GM21619 (cell line): ENCODE results near the gene LRRC4C.
A peak's percentile ranks its signal among the peaks of the same experiment; 100 is the strongest.
"Not testable (repeated sequence)": the region's sequence is repeated elsewhere in the genome, so short reads cannot be mapped to it uniquely, and the experiment has no call there.

Experiments used
- ATAC-seq: cut with Tn5 transposase; IDR thresholded peaks from one replicate; pipeline ENCODE4 v1.9.1; 2021; ENCODE audit not compliant: unreplicated experiment

Gene LRRC4C

DNA sequence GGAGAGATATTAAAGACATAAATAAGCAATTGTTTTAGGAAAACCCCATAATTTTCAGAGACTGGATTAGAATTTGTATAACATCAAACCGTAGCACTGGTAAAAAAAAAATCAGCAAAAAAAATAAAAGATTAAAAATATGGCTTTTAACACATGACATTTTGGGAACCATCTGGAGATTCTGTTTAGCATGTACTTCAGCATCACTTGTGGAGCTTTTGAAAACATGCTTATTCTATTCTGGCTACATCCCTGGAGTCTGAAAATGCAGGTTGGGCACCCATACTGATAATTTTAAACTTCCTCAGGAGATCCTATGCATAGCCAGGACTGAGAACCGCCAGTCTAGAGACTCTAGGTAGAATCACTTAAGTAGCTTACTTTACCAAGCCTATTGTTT, 1190.9 kb downstream of the LRRC4C start:
- no peak for ATAC-seq

DNA sequence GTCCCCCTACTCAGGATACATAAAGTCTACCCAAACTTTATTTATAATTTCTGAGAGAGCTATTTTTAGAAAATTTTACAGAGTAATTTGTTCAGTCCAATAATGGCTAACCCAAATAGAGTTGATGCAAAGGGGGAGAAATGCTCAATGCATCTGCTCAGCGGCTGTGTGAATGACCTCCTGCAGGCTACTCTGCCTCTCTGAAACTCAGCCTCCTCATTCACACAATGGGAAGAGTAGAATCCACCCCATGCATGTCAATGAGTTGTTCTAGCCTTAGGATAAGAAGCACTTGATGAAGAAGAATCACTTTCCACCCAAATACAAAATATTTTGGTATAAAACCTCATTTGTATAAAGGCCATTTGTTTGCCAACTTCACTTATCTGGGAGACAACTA, 1204.0 kb downstream of the LRRC4C start:
- no peak for ATAC-seq

DNA sequence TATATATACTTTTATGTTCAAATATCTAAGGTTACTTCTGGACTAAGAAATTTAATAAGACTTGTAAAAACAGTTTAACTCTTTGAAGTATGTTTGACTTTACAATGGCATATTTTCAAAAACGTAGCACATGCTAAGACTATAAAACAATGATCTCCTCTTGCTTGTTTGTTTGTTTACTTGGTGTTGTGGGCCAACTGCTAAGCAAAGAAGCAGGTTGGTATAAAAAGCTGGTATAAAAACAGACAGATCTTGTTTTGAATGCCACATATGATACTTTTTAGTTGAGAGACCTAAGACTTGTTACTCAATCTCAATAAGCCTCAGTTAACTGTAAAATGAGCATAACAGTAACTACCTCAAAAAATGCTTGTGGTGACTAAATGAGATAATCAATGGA, 1206.3 kb downstream of the LRRC4C start:
- no peak for ATAC-seq

DNA sequence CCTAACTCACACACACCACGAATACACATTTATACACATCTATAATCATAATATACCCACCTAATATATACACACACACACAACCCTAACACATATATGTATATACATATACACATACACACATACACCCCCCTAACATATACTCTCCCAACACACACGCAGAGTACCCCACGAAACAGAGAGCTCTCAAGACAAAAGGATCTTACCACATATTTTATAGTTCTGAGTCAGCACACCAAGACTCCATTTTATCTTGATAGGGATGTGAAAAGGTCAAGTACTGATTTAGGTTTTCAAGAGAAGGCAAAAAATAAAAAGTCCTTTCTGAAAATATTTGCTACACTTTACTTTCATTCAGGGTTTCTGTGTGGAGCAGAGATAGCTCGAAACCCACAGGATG, 1207.2 kb downstream of the LRRC4C start:
- ATAC-seq: no peak

DNA sequence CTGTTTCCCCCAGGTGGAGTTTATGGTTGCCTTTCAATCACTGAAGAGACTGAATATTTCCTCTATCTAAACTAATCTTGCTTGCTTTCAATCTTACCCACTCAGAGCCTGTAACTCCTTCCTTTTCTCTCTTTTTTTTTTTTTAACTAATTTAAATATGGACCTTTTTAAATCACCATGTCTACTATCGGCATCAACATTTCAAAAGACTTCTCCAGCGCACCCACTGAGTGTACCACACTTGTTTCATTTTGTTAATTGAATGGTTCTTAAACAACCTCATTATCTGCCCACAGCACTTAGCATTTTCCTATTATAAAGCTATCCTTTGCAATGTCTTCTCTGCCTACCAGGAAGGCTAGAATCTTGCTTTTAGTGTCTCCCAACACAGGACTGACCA, 1212.5 kb downstream of the LRRC4C start:
- no peak for ATAC-seq

DNA sequence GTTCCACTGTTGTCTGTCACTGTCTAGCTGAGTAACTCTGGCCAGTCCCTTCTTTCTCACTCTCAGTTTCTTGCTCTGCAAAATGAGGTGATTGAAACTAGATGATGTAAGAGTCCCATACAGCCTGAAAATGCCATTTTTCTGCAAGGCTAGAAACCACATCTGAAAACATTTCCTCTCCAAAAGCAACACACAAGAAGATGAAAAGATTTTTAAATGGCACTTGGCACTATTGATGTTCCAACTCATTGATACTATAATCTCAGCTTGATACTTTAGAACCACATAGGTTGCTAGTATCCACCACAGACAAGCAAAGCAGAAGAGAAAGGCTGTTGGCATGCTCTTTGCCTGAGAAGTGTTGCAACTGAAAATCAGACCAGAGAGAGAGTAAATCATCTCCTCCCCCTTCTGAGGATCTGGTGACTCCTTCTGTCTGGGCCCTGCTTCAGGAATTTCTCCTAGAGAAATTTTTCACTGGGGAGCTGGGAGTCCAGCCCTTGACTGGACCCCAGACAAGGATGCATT, 1217.9 kb downstream of the LRRC4C start:
- peak; percentile 99 for ATAC-seq

DNA sequence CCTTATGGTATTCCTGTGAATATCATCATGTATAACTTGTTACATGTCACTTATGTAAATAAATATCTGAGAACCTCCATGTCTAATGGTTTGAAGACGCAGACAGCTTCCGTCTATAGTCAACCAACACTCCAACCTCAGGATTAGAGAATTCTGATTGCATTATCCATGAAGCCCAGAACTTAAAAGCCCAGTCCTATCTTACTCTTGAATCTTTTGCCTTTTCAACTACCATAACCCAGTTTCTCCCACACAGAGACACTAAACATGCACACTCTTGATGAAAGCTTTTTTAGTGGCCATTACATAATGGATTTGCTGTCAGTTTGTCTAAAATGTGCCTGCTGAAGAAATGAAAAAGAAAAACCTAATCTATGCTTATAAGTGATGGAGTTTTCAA, 1219.2 kb downstream of the LRRC4C start:
- ATAC-seq: no peak

DNA sequence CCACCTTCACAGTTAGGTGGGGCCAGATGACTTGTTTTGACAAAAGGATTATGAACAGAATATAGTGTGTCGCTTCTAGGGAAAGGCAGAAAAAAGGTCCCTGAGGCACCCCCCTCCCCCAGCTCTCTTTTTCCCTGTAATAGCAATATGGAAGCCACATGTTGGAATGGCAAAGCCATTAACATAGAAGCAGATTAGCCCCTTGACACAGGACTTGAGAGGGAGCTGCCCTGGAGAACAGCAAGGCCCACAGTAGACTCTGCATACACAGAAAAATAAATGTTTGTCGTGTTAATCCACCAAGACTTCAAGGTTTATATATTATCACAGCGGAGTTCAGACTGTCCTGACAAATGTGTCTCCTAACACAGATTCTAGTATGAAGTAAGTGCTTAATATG, 1222.9 kb downstream of the LRRC4C start:
- no peak for ATAC-seq

DNA sequence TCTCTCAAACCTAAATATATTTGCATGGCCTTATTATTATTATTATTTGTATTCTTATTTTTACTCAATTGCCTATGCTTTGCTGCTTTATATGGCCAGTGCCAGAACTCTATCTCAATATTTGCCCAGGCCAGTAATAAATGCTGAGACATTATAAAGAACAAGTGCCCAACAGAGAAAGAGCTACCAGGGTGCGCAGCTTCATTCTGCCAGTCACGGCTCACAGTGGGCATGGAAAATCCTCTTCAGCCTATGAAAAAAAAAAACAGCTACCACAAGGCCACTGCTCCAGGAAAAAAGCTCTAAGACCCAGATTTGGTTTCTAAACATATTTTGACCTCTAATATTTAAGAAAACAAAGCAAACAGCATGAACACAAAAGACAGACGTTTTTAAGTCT, 1223.6 kb downstream of the LRRC4C start:
- ATAC-seq: no peak

DNA sequence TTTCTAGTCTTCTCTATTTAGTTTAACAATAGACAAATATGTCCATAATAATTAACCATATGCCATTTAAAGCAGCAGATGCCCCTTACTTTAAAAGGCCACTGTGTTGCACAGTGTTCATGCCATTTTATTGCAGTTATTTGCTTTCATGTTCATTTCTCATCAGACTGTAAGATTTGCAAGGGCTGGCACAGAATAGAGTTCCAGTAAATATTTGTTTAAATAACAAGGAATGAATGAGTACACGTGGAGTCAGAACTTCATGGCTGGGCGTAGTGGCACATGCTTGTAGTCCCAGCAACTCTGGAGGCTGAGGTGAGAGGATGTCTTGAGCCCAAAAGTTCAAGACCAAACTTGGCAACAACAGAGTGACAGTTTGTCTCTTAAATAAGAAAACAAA, 1228.6 kb downstream of the LRRC4C start:
- ATAC-seq: no peak

DNA sequence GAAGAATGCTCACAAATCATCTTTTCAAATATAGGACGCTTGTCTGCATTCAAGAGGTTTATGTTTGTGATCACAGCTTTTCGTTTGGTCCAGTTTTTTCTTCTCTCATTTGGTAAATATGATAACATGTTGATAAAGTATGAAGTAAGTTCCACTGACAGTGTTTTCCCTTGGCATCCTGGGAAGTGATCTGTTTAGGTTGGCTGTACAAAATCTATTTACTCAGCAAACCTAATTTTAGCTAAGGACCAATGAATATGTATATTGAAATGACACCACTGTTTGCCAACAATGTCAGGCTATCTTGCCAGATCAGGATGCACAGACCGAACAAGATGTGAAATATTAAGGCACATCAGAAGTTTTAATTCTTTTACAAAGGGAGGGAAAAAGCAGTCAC, 1230.8 kb downstream of the LRRC4C start:
- no peak for ATAC-seq

DNA sequence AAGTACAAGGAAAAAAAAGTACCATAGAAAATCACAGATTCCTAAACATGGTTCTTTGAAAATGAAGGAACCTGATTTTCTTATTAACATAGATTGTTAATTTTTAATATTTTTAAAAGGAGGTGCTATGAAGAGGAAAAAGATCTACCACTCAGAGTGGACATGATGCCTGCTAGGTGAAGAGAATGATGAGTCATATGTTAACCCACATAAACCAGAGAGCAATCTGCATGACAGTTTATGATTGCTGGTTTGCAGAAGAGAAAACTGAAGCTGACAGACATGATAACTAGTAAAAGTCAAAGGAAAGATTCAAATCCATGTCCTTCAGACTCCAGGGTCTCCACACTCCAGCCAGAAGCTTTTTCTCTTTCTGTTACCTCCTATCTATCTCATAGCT, 1231.7 kb downstream of the LRRC4C start:
- ATAC-seq: peak; percentile 94

DNA sequence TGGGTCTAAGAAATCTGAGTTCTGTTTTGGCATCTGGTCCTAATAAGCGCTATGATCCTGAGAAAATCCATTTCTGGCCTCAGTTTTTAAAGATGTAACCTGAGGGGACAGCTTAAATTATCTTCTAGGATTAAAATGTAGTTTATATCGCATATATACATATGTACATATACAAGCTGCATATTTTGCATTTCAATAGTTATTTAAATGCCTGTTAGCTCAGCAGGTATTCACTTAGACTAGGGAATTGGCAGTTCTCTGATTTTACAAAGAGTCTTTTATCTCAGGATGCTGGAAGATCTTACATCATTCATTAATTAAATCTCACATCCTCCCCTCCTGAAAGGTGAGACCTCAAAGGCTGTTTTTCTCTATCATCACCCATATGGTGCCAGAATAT, 1232.8 kb downstream of the LRRC4C start:
- no peak for ATAC-seq

DNA sequence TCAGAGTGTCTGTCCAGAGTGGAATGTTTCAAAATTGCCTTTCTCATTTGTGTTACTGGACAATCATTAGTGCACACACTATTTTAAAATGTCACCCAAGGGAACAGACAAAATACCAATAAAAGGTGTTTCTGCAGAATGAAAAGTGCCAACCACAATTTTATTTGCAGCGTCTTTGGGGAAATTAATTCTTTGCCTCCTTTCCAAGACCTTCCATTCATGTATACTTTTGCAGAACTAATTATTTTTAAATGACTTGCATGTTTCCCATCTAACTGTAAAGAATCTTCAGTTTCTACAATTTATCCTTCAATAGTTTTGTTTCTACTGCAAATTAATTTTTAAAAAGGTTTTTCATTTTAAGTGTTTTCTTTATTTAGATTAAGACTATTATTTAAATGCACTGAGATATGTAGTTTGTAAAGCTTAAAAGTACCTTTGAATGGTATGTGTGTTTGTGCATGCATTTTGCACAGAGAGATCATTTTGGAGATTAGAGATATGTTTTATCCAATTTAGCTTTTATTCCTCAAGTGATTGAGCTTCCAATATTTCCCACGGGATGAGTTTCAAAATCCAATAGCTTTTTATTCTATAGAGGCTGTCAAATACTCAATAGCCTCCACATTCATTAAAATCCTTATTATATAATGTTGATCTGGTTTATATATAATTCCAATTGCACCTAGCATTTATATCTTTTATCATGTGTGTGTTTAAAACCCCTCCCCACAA, 1235.7 kb downstream of the LRRC4C start:
- no peak for ATAC-seq

DNA sequence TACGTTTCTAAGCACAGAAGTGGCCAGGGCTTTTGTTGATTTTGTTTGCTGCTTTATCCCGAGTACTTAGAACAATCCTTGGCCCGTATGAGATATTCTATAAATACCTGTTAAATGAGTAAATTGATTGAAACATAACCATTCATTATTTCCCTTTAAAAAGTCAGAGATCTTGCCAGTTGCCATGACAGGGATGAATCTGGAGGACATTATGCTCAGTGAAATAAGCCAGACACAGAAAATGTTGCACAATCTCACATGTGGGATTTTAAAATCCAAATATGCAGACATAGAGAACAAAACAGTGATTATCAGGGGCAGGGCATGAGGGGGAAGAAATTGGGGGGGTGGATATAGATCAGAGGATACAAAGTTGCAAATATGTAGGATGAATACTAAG, 1240.1 kb downstream of the LRRC4C start:
- no peak for ATAC-seq

DNA sequence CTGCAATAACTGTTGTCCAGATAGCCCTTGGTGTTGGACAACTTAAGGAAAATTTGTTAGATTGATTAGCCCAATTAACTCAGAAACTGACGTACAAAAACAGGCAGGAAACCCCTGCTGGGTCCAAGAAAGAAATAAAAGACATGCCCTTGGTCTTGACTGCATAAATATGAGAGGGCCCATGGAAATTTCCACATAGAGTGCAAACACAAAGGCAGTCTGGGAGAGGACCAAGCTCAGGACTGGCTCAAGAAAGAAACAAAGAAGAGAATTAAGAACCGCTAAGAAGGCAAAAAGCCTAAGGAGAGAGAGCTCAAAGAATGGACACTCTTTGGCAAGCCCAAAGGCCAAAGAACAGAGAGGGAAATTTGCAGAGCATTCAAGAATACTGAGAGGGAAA, 1243.9 kb downstream of the LRRC4C start:
- no peak for ATAC-seq

DNA sequence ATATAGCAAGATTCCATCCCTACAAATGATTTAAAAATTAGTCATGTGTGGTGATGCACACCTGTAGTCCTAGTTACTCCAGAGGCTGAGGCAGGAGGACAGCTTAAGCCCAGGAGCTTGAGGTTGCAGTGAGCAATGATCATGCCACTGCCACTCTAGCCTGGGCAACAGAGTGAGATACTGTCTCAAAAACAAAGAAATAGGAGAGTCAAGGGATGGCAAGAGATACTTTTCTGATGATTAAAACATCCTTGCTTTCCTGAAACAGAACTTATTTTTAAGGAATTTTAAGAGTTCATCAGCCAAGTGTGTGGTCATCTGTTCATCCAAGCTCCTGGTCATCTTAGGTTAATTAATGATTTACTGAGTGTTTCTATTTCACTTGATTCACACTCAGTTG, 1252.0 kb downstream of the LRRC4C start:
- no peak for ATAC-seq

DNA sequence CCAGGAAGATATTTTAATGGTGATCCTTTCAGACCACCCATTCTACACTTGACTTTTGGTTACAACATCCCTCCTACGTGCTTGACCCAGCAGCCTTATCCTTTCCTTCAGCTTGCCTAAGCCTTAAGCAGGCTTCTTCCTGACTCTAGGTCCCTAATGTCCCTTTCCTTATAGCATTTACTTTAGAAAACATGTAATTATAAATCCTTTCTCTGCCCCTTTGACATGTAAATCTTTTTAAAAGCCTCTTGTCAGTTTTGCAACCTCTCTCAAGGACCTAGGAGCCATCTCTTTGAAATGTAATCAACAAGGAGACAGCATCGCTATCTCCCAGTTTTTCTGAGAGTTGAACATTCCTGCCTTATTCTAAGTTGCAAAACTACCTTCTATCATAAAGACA, 1255.2 kb downstream of the LRRC4C start:
- ATAC-seq: no peak

DNA sequence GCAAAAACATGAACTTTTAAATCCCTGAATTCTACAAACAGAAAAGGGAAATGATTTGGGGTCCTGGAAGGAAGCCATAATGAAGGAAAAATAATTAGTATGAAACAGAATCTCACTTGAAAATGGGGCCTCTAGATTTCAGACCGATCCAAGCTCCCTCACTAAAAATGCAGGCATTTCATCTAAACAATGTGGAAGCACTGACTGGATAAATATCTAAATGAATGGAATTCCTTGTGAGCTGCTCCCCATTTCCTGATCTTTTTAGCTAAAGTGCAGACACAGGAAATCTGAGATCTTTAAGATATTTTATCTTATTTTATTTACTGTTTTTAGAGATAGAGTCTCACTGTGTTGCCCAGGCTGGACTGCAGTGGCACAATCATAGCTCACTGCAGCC, 1255.8 kb downstream of the LRRC4C start:
- no peak for ATAC-seq

DNA sequence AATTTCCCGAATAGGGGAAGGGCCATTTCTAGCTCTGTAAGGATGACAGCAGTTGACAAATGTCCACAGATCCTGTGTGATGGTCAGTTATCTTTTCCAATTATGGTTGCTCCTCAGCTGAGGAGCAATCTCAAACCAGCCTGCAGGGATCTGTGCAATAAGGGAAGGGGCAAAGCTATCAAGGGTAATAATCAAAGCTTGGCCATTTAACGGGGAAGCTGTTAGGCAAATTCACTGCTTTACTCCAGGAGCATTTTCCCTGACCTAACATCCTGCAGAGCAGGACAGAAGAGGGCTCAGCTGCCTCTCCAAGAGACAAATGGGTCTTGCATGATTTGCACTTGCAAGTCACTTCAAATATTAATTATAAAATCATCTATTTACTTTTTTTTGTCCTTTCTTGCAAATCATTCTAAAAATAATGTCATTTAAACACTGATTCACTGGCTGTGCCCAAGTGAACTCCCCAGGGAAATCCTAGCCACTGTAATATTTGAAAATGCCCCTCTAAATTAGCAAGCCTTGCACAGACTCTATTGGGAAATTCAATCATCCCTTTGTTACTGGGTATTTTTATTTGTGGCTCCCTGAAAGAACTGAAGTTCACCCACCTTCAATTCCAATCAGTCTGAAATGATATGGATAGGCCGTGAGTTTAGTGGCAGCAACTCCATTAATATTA, 1256.7 kb downstream of the LRRC4C start:
- ATAC-seq: no peak

DNA sequence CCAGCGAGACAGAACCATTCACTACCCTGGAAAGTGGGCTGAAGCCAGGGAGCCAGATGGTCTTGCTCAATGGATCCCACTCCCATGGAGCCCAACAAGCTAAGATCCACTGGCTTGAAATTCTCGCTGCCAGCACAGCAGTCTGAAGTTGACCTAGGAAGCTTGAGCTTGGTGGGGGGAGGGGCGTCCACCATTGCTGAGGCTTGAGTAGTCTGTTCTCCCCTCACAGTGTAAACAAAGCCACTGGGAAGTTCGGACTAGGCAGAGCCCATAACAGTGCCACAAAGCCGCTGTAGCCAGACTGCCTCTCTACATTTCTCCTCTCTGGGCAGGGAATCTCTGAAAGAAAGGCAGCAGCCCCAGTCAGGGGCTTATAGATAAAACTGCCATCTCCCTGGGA, 1266.9 kb downstream of the LRRC4C start:
- not testable (repeated sequence) for ATAC-seq

DNA sequence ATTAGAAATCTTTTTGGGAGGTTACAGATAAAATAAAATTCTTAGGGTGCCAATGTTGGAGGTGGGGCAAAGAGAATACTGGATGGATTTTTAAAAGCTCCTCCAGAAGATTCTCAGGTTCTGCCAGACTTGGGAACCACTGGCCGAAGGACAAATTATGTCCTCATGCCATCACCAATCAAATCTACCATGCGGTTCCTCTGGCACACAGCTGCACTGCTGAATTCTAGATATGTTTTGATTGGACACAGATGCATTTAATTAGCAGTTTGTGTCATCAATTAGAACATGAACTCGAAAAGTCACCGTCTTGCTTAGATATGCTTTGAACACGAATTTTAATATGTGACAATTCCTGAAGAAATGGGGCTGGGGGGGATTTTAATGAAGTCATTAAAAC, 1269.2 kb downstream of the LRRC4C start:
- ATAC-seq: no peak

DNA sequence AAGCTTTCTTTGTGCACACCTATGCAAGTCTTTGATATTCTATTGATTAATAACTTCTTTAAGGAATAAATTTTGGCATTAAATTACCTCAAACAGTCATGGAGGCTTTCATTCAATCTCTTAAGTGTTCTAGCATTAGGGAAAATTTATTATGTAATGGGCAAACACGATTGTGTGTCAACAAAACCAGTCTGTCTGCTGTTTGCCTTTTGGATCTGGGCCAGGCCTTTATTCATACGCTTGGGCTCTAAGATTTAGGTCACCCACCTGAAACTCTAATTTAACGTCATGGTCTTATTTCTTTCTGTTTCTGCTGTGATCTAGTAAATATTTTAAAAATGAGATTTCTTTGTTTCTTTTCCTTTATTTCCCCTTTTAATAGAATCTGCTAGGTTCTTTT, 1270.6 kb downstream of the LRRC4C start:
- no peak for ATAC-seq
